Measurements from ENCODE around the gene RNF125. TPM values are rescaled to one million over a fixed set of nuclear protein-coding genes. Genes with fewer than 3 reads are reported as not detected.

Gene RNF125
- total RNA-seq, result 10 to 100 TPM in 1 of 6 experiments, 1 to 10 TPM in 5; 2.9 to 14.1 (median 5.8) TPM
- long read RNA-seq, full-length matches to known transcripts, result 2 of 4 reads
- long read RNA-seq, partial matches to known transcripts, result 0 of 4 reads
- long read RNA-seq, other reads (novel, unspliced or antisense), result 2 of 4 reads

- ATAC-seq (peak; percentile 77 to 82 (median 81)), DNase-seq (peak; percentile 80 to 86 (median 81))
- TF ChIP-seq, protein P1, sequence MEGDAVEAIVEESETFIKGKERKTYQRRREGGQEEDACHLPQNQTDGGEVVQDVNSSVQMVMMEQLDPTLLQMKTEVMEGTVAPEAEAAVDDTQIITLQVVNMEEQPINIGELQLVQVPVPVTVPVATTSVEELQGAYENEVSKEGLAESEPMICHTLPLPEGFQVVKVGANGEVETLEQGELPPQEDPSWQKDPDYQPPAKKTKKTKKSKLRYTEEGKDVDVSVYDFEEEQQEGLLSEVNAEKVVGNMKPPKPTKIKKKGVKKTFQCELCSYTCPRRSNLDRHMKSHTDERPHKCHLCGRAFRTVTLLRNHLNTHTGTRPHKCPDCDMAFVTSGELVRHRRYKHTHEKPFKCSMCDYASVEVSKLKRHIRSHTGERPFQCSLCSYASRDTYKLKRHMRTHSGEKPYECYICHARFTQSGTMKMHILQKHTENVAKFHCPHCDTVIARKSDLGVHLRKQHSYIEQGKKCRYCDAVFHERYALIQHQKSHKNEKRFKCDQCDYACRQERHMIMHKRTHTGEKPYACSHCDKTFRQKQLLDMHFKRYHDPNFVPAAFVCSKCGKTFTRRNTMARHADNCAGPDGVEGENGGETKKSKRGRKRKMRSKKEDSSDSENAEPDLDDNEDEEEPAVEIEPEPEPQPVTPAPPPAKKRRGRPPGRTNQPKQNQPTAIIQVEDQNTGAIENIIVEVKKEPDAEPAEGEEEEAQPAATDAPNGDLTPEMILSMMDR (IDR thresholded peaks at IDR 0.05), result no peak
- peak; percentile 61 for TF ChIP-seq POLR2A (IDR thresholded peaks at IDR 0.05)
- H3K27me3 ChIP-seq, result no peaks in the 10 kb centered on the region
- peaks cover 0 to 7% (median 3%) of the 10 kb centered on the region in 4 donors for H3K4me1 ChIP-seq
- WGBS (ENCODE audit: insufficient coverage, low coverage, low lambda C conversion rate, missing lambda C conversion rate), result 1% methylated on average over 39 of the region's 66 CpGs
- no peaks in the 10 kb centered on the region for H3K36me3 ChIP-seq
- H3K4me3 ChIP-seq, result peak within 1 kb of the TSS; percentile 60 to 63 (median 61)
- intact Hi-C loops (cut with DNase I), result no loop called here
- H3K27ac ChIP-seq, result peak within 1 kb of the TSS; percentile 83 to 91 (median 88)
- H3K9me3 ChIP-seq, result no peaks in the 10 kb centered on the region
These were observed at the start of gene RNF125 for GRCh38 chr18:32018331-32019250. Gene RNF125, plus strand, starts transcription at chr18:32018825. Its CDS starts 39 bp downstream, at chr18:32018864.

GRCh38 chr18:31970617-31971016, 48.0 kb upstream of the RNF125 start:
- Histone ChIP-seq H3K36me3 (no peaks in the 10 kb centered on the region), H3K27me3 (no peaks in the 10 kb centered on the region), H3K4me3 (no peak overlapping the region), H3K4me1 (no peaks in the 10 kb centered on the region), H3K9me3 (no peaks in the 10 kb centered on the region), H3K27ac (no peak overlapping the region)
- DNase-seq, result no peak
- intact Hi-C loops (cut with DNase I), result loop anchor here in 1 of 2 donors (10.0 kb wide), 1 partner anchor 226 kb away; no protein-coding TSS in a partner anchor
- no peak for ATAC-seq
- 60% methylated on average over 3 of the region's 3 CpGs for WGBS (ENCODE audit: insufficient coverage, low coverage, low lambda C conversion rate, missing lambda C conversion rate)
- no peak for TF ChIP-seq POLR2A (IDR thresholded peaks at IDR 0.05)
- TF ChIP-seq, protein P1 (IDR thresholded peaks at IDR 0.05), result no peak

DNA sequence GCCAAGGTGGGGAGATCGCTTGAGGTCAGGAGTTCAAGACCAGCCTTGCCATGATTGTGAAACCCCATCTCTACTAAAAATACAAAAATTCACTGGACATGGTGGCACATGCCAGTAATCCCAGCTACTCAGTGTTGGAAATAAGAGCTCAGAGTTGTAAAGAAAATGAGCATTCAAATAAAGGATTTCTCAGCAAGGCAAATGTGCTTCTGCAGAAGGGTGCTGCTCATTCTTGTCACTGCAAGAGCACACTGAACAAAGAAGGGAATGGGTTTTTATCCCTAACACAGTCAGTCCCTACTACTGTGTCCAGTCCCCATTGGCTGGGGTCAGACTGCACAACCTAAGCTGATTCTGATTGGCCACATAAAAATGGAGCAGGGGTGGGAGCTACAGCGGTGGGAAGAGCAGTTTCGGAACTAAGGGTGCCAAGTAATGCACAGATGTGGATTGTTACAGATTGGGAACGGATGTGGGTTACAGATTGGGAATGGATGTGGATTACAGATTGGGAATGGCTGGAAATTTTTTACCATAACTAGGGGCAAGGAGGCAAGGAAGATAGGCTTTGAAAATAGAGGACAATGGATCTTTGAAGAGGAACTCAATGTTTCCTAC, 44.6 kb upstream of the RNF125 start:
- DNase-seq (no peak), ATAC-seq (no peak)
- Histone ChIP-seq H3K4me3 (no peak overlapping the region), H3K27me3 (no peaks in the 10 kb centered on the region), H3K9me3 (no peaks in the 10 kb centered on the region), H3K27ac (no peak overlapping the region), H3K36me3 (no peaks in the 10 kb centered on the region), H3K4me1 (no peaks in the 10 kb centered on the region)
- WGBS (ENCODE audit: insufficient coverage, low coverage, low lambda C conversion rate, missing lambda C conversion rate), result 82% methylated on average over 4 of the region's 4 CpGs
- intact Hi-C loops (cut with DNase I), result loop anchor here in 1 of 2 donors (10.0 kb wide), 1 partner anchor 229 kb away; no protein-coding TSS in a partner anchor
- no peak for TF ChIP-seq POLR2A (IDR thresholded peaks at IDR 0.05)
- TF ChIP-seq, protein P1 (IDR thresholded peaks at IDR 0.05), result no peak

DNA sequence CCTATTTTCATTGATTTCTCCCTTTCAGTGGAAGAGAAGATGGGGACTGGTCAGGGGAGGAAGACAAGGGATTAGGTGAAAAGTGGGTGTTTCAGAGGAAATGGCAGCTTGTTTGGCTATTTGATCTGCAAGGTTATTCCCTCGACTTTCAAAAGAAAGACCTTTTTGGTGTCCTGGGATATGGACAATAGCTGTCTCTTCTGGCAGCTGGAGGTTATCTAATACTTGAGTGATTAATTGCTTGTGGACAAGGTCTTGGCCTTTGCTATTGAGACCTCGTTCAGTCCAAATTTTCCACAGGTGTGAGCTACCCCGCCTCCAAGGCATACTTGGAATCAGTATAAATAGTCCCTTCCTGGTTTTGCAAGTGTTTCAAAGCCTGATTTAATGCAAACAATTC, 42.4 kb upstream of the RNF125 start:
- Histone ChIP-seq H3K4me3 (no peak overlapping the region), H3K27me3 (no peaks in the 10 kb centered on the region), H3K36me3 (no peaks in the 10 kb centered on the region), H3K27ac (no peak overlapping the region), H3K4me1 (no peaks in the 10 kb centered on the region), H3K9me3 (no peaks in the 10 kb centered on the region)
- intact Hi-C loops (cut with DNase I), result loop anchor here in 1 of 2 donors (10.0 kb wide), 1 partner anchor 231 kb away; no protein-coding TSS in a partner anchor
- 64% methylated on average over 3 of the region's 3 CpGs for WGBS (ENCODE audit: insufficient coverage, low coverage, low lambda C conversion rate, missing lambda C conversion rate)
- ATAC-seq (no peak), DNase-seq (no peak)
- TF ChIP-seq, protein P1 (IDR thresholded peaks at IDR 0.05), result no peak
- no peak for TF ChIP-seq POLR2A (IDR thresholded peaks at IDR 0.05)

Data from right lobe of liver (tissue), 6 donors.